ENCODE results near the gene HOXA6. TPM values are rescaled to one million over a fixed set of nuclear protein-coding genes. Genes with fewer than 3 reads are reported as not detected.

HOXA6 gene
- total RNA-seq, 2 experiments from 2014 or later, result not detected

DNA sequence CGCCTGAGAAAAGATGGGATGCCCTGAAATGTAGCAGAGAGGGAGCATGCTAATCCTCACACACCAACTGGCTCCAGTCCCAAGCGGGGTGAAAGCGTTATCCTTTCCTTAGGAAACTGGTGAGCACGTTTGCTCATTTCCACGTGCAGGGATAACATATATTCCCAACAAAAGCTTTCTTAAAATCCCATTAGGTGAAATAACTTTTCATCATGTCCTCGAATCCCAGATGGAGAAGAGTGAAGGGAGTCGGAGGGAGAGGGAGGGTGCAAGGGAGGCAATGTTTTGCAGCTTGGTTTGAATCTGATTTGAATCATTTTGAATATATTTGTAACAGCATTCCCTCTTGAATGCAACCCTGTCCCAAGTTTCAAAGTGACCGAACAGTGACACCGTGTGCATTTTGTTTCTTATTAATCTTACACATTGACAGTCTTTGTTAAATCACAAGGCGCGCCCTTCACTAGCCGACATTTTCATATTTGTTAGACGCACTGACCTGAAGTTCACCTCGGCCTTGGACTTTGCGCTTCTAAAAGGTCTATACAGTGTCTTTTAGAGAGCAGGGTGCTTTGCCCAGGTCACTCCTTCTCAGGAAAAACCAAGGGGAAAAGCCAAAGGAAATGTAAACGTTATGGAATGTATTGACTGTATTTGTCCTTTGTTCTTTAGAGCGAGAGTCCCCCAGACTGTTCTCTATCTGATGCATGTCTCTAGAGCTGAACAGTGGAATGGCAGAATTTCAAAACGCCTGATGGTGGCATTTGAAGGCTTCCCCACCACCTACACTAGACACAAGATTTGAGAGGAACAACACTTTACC lies 14.0 kb downstream of the HOXA6 start:
- Mint-ChIP-seq H3K4me1 (ENCODE audit: low read depth) (peaks cover 19% of the 10 kb centered on the region), H3K27me3 (peaks cover 37% of the 10 kb centered on the region), H3K9me3 (no peaks in the 10 kb centered on the region), H3K36me3 (ENCODE audit: low read depth) (peaks cover 3% of the 10 kb centered on the region), H3K27ac (no peak overlapping the region), H3K4me3 (no peak overlapping the region)
- TF ChIP-seq, protein P1, sequence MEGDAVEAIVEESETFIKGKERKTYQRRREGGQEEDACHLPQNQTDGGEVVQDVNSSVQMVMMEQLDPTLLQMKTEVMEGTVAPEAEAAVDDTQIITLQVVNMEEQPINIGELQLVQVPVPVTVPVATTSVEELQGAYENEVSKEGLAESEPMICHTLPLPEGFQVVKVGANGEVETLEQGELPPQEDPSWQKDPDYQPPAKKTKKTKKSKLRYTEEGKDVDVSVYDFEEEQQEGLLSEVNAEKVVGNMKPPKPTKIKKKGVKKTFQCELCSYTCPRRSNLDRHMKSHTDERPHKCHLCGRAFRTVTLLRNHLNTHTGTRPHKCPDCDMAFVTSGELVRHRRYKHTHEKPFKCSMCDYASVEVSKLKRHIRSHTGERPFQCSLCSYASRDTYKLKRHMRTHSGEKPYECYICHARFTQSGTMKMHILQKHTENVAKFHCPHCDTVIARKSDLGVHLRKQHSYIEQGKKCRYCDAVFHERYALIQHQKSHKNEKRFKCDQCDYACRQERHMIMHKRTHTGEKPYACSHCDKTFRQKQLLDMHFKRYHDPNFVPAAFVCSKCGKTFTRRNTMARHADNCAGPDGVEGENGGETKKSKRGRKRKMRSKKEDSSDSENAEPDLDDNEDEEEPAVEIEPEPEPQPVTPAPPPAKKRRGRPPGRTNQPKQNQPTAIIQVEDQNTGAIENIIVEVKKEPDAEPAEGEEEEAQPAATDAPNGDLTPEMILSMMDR (IDR thresholded peaks at IDR 0.05), result no peak
- CTCF ChIA-PET, result interaction anchor here (2.3 kb wide), 1 partner anchor 28 kb away, joined by 8 read pairs; no protein-coding TSS in a partner anchor
- ATAC-seq (no peak), DNase-seq (no peak)
- intact Hi-C loops (cut with micrococcal nuclease), result no loop called here
- POLR2A ChIA-PET, result no interaction called here

DNA sequence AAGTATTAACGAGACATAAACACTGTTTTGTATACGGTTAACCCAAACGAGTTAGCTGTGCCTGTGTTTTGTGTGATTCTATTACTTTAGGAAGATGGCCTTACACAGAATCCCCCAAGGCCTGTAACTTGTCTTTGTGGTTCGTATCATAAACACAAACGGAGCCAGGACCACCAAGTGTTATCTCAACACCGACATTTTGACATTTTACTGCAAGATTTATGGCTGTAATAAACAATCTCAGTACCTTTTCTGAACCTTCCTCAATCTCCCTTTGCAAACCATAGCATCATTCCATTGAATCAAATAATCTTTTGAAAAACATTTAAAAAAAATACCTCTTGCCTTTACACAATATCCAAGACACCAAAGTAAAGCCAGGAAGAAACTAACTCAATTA lies 14.6 kb downstream of the HOXA6 start:
- DNase-seq, result no peak
- H3K4me3 Mint-ChIP-seq, result no peak overlapping the region
- ChIA-PET POLR2A (no interaction called here), CTCF (interaction anchor here (1.5 to 2.3 kb wide), 2 partner anchors 22 to 29 kb away, joined by 4 to 8 read pairs; no protein-coding TSS in a partner anchor)
- TF ChIP-seq, protein P1 (IDR thresholded peaks at IDR 0.05), result no peak
- ATAC-seq, result no peak
- no peak overlapping the region for H3K27ac Mint-ChIP-seq
- H3K36me3 Mint-ChIP-seq (ENCODE audit: low read depth), result peaks cover 3% of the 10 kb centered on the region
- intact Hi-C loops (cut with micrococcal nuclease), result no loop called here
- H3K9me3 Mint-ChIP-seq, result no peaks in the 10 kb centered on the region
- H3K27me3 Mint-ChIP-seq, result peaks cover 37% of the 10 kb centered on the region
- peaks cover 19% of the 10 kb centered on the region for H3K4me1 Mint-ChIP-seq (ENCODE audit: low read depth)

DNA sequence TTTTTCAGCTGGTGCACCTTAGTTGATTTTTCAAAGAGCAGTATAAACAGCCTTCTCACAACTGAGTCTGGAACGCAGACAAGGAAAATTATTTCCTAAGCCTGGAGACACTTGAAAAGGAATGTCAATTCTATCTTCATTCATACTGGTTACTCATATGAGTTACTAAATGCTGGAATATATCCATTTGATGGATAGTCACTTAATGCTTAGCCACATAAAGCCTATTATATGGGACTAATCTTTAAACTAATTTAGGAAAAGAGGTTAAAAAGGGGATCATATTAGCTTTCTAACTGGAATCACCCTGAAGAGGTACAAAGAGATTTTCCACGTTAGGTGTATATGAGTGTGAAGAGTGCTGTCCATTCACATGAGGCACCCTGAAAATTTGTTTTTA lies 15.4 kb downstream of the HOXA6 start:
- peaks cover 19% of the 10 kb centered on the region for H3K4me1 Mint-ChIP-seq (ENCODE audit: low read depth)
- H3K27ac Mint-ChIP-seq, result no peak overlapping the region
- intact Hi-C loops (cut with micrococcal nuclease), result no loop called here

DNA sequence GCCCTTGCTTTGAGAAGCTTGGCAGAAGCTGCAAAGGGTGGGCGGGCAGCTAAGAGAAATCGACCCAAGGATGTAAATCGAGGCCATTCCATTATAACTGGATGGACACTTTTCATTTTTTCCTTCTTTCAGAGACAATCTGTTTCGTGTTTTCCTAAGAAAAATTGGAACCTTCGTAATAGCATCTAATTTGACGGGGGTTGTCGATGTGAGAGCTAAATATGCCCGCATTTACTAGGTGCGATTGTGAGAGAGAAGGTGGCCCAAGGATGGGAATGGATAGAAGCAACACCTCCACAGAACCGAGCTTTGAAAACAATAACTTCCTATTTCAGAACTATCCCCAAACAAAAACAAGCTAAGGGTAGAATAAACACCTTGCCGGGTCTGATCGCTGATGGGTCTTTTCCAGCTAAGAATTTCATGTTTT lies 16.2 kb downstream of the HOXA6 start:
- H3K27me3 Mint-ChIP-seq, result peaks cover 32% of the 10 kb centered on the region
- DNase-seq, result no peak
- peak overlapping the region; percentile 60 for H3K4me3 Mint-ChIP-seq
- CTCF ChIA-PET, result interaction anchor here (0.8 to 1.5 kb wide), 4 partner anchors 10 to 24 kb away, joined by 3 to 5 read pairs (median 4); partner anchors contain the start of gene HOXA5
- intact Hi-C loops (cut with micrococcal nuclease), result no loop called here
- H3K27ac Mint-ChIP-seq, result no peak overlapping the region
- peaks cover 19% of the 10 kb centered on the region for H3K4me1 Mint-ChIP-seq (ENCODE audit: low read depth)
- TF ChIP-seq, protein P1 (IDR thresholded peaks at IDR 0.05), result no peak
- ATAC-seq, result no peak
- peaks cover 3% of the 10 kb centered on the region for H3K36me3 Mint-ChIP-seq (ENCODE audit: low read depth)
- H3K9me3 Mint-ChIP-seq, result no peaks in the 10 kb centered on the region
- POLR2A ChIA-PET, result no interaction called here

More for the DNA sequence above, 15.4 kb downstream of the HOXA6 start:
- H3K36me3 Mint-ChIP-seq (ENCODE audit: low read depth), result peaks cover 3% of the 10 kb centered on the region
- H3K27me3 Mint-ChIP-seq, result peaks cover 32% of the 10 kb centered on the region
- TF ChIP-seq, protein P1 (IDR thresholded peaks at IDR 0.05), result no peak
- ATAC-seq (no peak), DNase-seq (no peak)
- H3K4me3 Mint-ChIP-seq, result no peak overlapping the region
- CTCF ChIA-PET, result interaction anchor here (0.8 to 1.5 kb wide), 3 partner anchors 9 to 23 kb away, joined by 3 to 4 read pairs (median 3); no protein-coding TSS in a partner anchor
- POLR2A ChIA-PET, result no interaction called here
- H3K9me3 Mint-ChIP-seq, result no peaks in the 10 kb centered on the region
